Measurements from ENCODE around the gene CYP2E1.
"Not testable (repeated sequence)": the region's sequence is repeated elsewhere in the genome, so short reads cannot be mapped to it uniquely, and the experiment has no call there.

GRCh38 chr10:133577037-133577436, 49.9 kb downstream of the CYP2E1 start:
- not testable (repeated sequence) for TF ChIP-seq CTCF (IDR thresholded peaks at IDR 0.05; ENCODE audit: insufficient read depth, low read length); REST (IDR thresholded peaks at IDR 0.05; ENCODE audit: insufficient replicate concordance, low read depth); POLR2AphosphoS5 (IDR thresholded peaks at IDR 0.05; ENCODE audit: low read depth)

Measured in HL-60 (cell line).